Stimulated activated naive B cell treated with anti-CD40 and anti-IgM and Interleukin-4, amounts not matched to agents 10 μg/mL and 1 μg/mL and 100 μg/mL, for 72 hours (primary cell): ENCODE results near the gene TPBGL.
A peak's percentile ranks its signal among the peaks of the same experiment; 100 is the strongest.

ENCODE experiments used
- ATAC-seq, 2 donors: fragments of 150-1000 bp; cut with Tn5 transposase; replicated peaks; 2 replicates each; pipeline ENCODE4 v1.10.0; 2021; ENCODE audit warnings: moderate library complexity in 1 of 2
- DNase-seq: peaks from one replicate; pipeline ENCODE4 v3.0.0; 2021
- H3K27ac Mint-ChIP-seq: one replicate; pipeline ENCODE4 v1.8.0; 2022; ENCODE audit warnings: mild to moderate bottlenecking, mixed read lengths
- H3K27me3 Mint-ChIP-seq, 2 donors: one replicate each; pipeline ENCODE4 v1.8.0; 2022; ENCODE audit warnings: mixed read lengths in 2 of 2
- H3K36me3 Mint-ChIP-seq, 2 donors: one replicate each; pipeline ENCODE4 v1.8.0; 2022; ENCODE audit warnings: mixed read lengths in 2 of 2, mild to moderate bottlenecking in 1 of 2
- H3K4me1 Mint-ChIP-seq, 2 donors: one replicate each; pipeline ENCODE4 v1.8.0; 2022; ENCODE audit warnings: mixed read lengths in 2 of 2, mild to moderate bottlenecking in 1 of 2
- H3K4me3 Mint-ChIP-seq, 2 donors: one replicate each; pipeline ENCODE4 v1.8.0; 2022; ENCODE audit warnings: mild to moderate bottlenecking in 2 of 2, mixed read lengths in 2 of 2, moderate library complexity in 1 of 2
- H3K9me3 Mint-ChIP-seq, 2 donors: one replicate each; pipeline ENCODE4 v1.8.0; 2022; ENCODE audit warnings: mixed read lengths in 2 of 2, mild to moderate bottlenecking in 1 of 2

TPBGL gene

DNA sequence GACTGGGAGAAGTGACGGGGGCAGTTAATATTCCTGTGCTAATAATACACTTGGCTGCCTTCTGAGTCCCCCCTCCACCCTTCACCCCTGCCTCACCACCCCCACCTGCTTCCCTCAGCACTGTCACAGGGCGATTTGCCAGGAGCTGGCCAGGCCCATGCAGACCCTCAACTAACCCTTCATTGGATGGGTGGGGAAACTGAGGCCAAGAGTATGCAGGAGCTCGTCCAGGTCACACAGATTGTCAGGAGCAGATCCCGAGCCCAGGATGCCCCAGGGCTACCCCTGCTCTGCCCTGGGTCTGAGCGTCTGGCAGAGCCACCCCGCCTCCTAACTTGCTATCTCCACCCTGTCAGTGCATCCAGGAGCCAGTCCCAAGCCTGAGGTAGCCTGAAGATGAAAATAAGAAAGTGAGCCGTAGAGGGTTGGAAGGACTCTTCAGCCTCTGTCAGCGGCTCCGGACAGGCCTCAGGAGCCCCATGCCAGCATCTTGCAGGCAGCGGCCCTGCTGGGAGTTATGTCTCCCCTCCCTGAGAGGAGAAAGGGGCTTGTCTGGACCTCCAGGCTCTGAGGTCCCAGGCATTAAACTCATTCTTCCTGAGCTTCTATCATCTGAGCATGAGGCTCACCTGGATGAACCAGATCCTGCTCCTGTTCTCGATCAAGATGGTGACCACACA, 6.2 kb downstream of the TPBGL start:
- no peaks in the 10 kb centered on the region for H3K36me3 Mint-ChIP-seq
- ATAC-seq (no peak), DNase-seq (no peak)
- no peaks in the 10 kb centered on the region for H3K9me3 Mint-ChIP-seq
- no peak overlapping the region for H3K4me3 Mint-ChIP-seq
- H3K4me1 Mint-ChIP-seq: peaks cover 10 to 12% of the 10 kb centered on the region in 2 donors
- H3K27ac Mint-ChIP-seq: no peak overlapping the region
- H3K27me3 Mint-ChIP-seq: peaks cover 52 to 63% of the 10 kb centered on the region in 2 donors

DNA sequence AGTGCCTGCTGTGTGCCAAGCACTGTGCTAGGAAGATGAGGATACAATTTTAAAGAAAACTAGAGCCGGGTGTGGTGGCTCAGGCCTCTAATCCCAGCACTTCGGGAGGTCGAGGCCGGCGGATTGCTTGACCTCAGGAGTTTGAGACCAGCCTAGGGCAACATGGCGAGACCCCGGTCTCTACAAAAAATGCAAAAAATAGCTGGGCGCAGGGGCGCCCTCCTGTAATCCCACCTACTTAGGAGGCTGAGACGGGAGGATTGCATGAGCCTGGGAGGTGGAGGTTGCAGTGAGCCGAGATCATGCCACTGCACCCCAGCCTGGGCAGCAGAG, 8.3 kb downstream of the TPBGL start:
- ATAC-seq (no peak), DNase-seq (no peak)
- Mint-ChIP-seq H3K36me3 (no peaks in the 10 kb centered on the region), H3K27ac (no peak overlapping the region), H3K4me3 (no peak overlapping the region), H3K4me1 (peaks cover 0 to 3% of the 10 kb centered on the region in 2 donors), H3K27me3 (peaks cover 34 to 48% of the 10 kb centered on the region in 2 donors), H3K9me3 (peaks cover 2 to 3% of the 10 kb centered on the region in 2 donors)

DNA sequence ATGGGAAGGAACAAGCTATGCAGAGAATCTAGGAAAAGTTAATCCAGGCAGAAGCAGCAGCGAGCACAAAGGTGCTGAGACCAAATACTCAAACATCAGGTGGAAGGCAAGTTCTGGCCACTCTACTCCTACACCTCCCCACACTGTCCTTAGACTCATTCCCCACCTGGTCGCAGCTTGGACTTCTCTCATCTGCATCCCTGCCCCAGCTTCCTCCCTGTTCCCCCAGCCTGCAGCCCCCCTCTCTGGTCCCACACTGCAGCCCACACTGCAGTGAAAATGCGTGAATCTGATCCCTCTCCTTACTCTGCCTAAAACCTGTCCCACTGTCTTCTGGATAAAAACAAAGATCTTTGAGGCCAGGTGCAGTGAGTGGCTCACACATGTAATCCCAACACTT, 9.1 kb downstream of the TPBGL start:
- ATAC-seq (no peak), DNase-seq (no peak)
- Mint-ChIP-seq H3K27me3 (peaks cover 30 to 39% of the 10 kb centered on the region in 2 donors), H3K9me3 (peaks cover 2 to 3% of the 10 kb centered on the region in 2 donors), H3K36me3 (no peaks in the 10 kb centered on the region), H3K27ac (no peak overlapping the region), H3K4me1 (peaks cover 0 to 3% of the 10 kb centered on the region in 2 donors), H3K4me3 (no peak overlapping the region)

DNA sequence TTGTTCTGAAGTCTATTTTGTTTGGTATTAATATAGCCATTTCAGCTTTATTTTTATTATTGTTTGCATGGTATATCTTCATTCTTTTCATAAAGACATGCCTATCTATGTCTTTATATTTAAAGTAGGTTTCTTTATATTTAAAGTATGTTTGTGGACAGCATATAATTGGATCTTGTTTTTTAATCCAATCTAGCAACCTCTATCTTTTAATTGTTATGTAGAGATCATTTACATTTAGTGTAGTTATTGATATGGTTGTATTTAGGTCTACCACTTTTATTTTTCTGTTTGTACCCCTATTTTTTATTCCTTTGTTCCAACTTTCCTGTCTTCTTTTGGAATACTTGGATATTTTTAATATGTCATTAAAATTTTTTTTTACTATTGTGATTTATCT, 13.8 kb downstream of the TPBGL start:
- H3K27ac Mint-ChIP-seq: no peak overlapping the region
- ATAC-seq (no peak), DNase-seq (no peak)
- peaks cover 25 to 34% of the 10 kb centered on the region in 2 donors for H3K27me3 Mint-ChIP-seq
- no peak overlapping the region for H3K4me3 Mint-ChIP-seq
- no peaks in the 10 kb centered on the region for H3K36me3 Mint-ChIP-seq
- no peaks in the 10 kb centered on the region for H3K4me1 Mint-ChIP-seq
- H3K9me3 Mint-ChIP-seq: peaks cover 2 to 3% of the 10 kb centered on the region in 2 donors

DNA sequence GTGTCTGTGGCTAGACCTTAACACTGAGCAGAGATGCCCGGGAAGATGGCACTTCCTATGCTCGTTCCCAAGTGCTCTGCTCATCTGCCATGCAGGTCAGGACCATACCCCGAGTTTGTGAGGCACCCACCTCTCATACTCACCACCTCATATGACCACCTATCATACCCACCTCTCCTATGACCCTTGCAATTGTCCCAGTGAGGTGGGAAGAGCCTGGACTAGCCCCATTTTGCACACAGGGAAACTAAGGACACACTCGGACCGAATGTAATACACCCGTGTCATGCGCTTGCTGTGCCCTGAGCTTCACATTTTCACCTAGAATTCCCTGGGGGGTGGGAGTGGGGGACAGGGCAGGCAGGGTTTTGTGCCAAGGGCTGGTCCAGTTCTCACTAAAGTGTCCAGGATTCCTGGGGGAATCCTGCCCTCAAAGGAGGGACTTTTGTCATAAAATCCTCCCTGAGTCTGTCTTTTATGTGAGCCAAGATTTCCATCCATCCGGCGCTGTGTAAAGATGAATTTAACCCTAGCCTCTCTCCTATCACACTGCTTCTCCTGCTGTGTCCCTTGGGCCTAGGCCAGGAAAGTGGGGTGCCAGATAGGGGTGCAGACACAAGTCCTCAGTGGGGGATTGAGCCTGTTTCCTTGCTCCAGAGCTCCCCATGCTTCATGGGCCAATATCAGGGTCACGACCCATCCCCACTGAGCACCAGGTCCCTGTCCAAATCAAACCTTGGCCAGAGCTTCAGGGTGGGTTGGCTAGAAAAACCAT, 20.0 kb downstream of the TPBGL start:
- H3K4me1 Mint-ChIP-seq: peaks cover 19 to 30% of the 10 kb centered on the region in 2 donors
- ATAC-seq (no peak), DNase-seq (no peak)
- H3K27me3 Mint-ChIP-seq: peaks cover 11 to 28% of the 10 kb centered on the region in 2 donors
- H3K36me3 Mint-ChIP-seq: no peaks in the 10 kb centered on the region
- no peak overlapping the region for H3K4me3 Mint-ChIP-seq
- no peak overlapping the region for H3K27ac Mint-ChIP-seq
- H3K9me3 Mint-ChIP-seq: no peaks in the 10 kb centered on the region

DNA sequence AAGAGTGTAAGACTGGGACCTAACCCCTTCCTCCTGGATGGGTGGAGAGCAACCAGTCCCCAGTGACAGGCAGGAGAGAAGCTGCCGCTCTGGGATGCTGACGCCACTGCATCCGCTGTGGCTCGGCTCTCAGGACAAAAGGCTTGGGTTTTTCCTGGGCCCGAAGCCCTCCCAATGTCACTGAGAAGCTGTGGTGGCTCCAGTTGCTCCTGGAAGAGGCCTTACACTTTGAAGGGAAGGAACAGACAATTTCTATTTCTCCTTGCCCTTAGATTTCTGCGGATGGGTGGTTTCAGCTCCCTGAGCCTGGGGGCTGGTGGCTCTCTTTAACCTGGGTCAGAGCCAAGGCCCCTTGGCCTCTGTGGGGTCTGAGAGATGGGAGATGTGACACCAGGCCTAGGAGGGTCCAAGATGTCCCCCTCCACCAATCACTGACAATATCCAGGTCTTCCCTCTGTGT, 21.4 kb downstream of the TPBGL start:
- Mint-ChIP-seq H3K36me3 (no peaks in the 10 kb centered on the region), H3K27ac (no peak overlapping the region), H3K4me1 (peaks cover 27 to 35% of the 10 kb centered on the region in 2 donors), H3K4me3 (no peak overlapping the region), H3K9me3 (no peaks in the 10 kb centered on the region), H3K27me3 (peaks cover 11 to 19% of the 10 kb centered on the region in 2 donors)
- ATAC-seq (no peak), DNase-seq (no peak)

DNA sequence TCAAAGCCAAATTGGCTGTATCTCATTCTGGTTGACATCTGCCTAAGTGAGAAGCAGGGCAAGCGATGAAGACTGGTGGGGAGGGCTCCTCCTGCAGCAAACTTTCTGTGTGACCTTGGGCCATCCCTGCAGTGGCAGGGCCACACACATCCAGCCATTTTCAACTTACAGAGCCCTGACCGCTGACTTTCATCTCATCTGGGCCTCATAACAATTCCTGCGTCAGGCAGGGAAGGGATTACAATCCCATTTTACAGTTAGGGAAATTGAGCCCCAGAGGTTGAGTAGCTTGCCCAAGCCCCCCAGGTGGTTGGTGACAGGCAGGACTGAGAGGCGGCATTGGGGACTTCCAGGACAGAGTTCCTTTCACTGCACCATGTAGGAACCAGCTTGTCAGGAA, 21.9 kb downstream of the TPBGL start:
- no peak overlapping the region for H3K27ac Mint-ChIP-seq
- H3K4me1 Mint-ChIP-seq: peaks cover 27 to 35% of the 10 kb centered on the region in 2 donors
- H3K9me3 Mint-ChIP-seq: no peaks in the 10 kb centered on the region
- H3K36me3 Mint-ChIP-seq: no peaks in the 10 kb centered on the region
- no peak for ATAC-seq
- peaks cover 7 to 14% of the 10 kb centered on the region in 2 donors for H3K27me3 Mint-ChIP-seq
- DNase-seq: no peak
- no peak overlapping the region for H3K4me3 Mint-ChIP-seq

DNA sequence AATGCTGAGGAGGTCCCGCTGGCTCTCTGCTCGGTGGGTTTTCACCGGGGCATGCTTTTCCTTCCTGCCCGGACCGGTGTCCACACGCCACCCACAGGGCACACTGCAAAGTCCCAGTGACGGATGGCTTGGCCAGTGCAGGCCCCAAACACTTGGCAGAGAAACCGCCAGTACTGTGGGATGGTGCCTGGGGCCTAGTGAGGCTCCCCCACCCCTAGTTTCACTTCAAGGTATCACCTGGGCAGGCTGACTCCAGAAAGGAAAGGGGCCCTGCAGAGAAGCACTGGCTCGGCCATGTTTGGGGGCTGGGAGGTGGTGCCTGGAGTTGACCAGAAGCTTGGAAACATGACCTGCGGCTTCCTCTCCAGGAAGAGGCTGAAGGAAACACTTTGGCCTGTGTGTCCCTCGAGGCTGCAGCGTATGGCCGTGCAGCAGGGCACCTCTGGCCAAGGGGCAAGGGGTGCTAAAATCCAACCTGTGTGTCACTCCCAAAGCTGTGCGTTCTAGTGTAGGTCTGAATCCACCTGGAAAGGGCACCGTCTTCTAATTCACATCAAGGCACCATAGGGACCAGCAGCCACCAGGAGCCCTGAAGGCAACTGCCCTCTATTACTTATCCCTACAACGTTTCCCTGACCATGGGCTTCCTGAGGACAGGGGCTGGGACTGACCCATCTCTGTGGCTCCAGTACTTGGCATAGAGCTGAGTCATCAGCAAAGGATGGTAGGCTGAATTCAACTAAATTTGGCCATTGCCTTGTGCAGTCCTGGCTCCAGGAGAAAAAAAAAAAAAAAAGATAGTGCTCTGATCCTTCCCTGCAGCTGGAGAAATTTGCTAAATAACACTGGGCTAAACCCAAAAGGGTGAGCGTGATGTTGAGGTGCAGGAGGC, 22.6 kb downstream of the TPBGL start:
- peaks cover 0 to 6% of the 10 kb centered on the region in 2 donors for H3K27me3 Mint-ChIP-seq
- no peak overlapping the region for H3K4me3 Mint-ChIP-seq
- no peaks in the 10 kb centered on the region for H3K9me3 Mint-ChIP-seq
- ATAC-seq (no peak), DNase-seq (no peak)
- H3K27ac Mint-ChIP-seq: no peak overlapping the region
- peaks cover 27 to 35% of the 10 kb centered on the region in 2 donors for H3K4me1 Mint-ChIP-seq
- H3K36me3 Mint-ChIP-seq: no peaks in the 10 kb centered on the region

DNA sequence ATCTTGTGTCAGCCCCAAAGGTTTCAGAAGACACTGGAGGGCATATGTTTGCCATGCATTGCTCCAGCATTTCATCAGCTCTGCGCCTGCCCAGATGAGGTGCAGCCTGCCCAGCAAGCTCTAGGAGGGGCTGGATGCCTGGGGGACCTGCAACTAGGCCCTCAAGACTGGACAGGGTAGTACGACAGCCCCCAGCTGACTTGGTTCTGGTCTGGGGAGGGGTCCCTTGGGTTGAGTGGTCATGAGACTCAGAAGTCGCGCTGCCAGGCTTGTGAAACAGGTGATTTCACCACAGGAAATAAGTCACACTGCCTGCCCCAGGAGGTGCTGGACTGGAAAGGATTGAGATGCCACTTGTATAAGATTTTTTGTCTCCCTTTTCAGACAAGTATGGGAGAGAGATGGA, 23.4 kb downstream of the TPBGL start:
- peak; percentile 46 to 70 for ATAC-seq
- Mint-ChIP-seq H3K4me3 (no peak overlapping the region), H3K36me3 (no peaks in the 10 kb centered on the region), H3K9me3 (no peaks in the 10 kb centered on the region), H3K27ac (no peak overlapping the region), H3K4me1 (peaks cover 27 to 35% of the 10 kb centered on the region in 2 donors), H3K27me3 (peaks cover 0 to 6% of the 10 kb centered on the region in 2 donors)
- no peak for DNase-seq

DNA sequence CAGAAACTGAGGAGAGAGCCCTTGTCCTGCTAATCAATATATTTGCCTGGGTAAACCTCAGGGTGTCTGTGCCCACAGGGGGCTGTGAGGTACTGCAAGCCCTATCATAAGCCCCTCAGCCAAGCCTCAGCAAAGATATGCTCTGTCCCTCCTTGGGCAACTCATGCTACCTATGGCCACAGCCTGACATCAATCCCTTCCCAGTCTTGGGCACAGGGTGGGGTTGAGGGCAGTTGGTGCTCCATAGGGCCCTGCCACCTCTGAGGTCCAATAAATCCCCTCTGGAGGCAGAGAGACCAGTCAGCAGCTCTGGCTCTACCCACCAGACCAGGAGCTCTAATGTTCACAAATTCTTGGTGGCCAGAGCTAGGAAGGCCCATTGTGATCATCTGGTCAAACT, 23.8 kb downstream of the TPBGL start:
- no peaks in the 10 kb centered on the region for H3K9me3 Mint-ChIP-seq
- no peaks in the 10 kb centered on the region for H3K36me3 Mint-ChIP-seq
- H3K27ac Mint-ChIP-seq: no peak overlapping the region
- peaks cover 0 to 5% of the 10 kb centered on the region in 2 donors for H3K27me3 Mint-ChIP-seq
- peaks cover 27 to 35% of the 10 kb centered on the region in 2 donors for H3K4me1 Mint-ChIP-seq
- DNase-seq (no peak), ATAC-seq (peak in 1 of 2 donors; percentile 14)
- no peak overlapping the region for H3K4me3 Mint-ChIP-seq

DNA sequence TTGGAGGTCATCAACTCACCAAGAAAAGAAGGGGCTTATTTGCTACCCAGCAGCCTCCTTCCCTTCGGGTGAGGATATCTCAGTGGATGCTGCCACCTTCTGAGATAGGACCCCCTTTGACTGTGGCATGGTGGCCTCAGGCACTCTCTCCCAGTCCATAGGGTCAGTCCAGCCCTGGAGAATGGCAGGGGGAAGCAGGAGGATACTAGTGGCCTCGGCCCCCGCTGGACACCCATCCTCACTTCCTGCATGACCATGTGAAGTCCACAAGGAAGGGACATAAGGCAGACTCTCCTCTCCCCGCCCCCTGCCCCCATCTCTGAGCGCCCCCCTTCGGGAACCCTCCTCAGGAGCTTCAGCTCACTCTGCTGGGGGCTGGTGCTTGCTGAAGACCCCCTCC, 24.4 kb downstream of the TPBGL start:
- Mint-ChIP-seq H3K4me3 (no peak overlapping the region), H3K27me3 (no peaks in the 10 kb centered on the region), H3K27ac (no peak overlapping the region), H3K9me3 (no peaks in the 10 kb centered on the region), H3K36me3 (no peaks in the 10 kb centered on the region), H3K4me1 (peaks cover 27 to 35% of the 10 kb centered on the region in 2 donors)
- no peak for ATAC-seq
- DNase-seq: no peak

DNA sequence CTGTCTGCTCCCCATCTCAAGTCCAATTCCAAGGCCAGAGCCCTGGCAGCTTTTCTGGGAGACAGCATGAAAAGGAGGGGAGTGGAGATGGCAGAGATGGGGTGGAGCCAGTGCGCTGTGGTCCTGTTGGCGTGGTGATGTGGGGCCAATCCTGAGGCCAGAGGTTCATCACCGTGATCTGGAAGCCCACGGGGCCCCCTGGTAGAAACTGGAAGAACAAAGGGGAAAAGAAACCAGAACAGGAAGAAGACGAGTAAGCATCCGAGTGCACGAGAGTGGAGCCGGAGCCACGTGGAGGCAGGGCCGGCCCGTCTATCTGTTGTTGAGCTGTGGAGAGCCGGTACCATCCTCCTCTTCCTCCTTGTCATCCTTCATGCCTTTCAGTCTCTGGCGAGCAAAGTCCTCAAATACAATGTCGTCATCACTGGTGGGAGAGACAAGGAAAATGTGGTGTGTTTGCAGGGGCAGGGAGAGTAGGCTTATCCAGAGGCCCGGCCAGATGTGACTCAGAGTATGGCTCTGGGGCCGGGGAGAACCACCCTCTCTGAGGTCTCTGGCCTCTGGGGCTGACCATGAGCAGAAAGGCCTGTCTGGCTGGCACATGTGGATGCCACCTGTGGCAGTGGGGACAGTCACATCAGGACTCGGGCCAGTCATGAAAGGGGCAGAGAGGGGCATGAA, 25.4 kb downstream of the TPBGL start:
- H3K36me3 Mint-ChIP-seq: no peaks in the 10 kb centered on the region
- H3K4me3 Mint-ChIP-seq: no peak overlapping the region

DNA sequence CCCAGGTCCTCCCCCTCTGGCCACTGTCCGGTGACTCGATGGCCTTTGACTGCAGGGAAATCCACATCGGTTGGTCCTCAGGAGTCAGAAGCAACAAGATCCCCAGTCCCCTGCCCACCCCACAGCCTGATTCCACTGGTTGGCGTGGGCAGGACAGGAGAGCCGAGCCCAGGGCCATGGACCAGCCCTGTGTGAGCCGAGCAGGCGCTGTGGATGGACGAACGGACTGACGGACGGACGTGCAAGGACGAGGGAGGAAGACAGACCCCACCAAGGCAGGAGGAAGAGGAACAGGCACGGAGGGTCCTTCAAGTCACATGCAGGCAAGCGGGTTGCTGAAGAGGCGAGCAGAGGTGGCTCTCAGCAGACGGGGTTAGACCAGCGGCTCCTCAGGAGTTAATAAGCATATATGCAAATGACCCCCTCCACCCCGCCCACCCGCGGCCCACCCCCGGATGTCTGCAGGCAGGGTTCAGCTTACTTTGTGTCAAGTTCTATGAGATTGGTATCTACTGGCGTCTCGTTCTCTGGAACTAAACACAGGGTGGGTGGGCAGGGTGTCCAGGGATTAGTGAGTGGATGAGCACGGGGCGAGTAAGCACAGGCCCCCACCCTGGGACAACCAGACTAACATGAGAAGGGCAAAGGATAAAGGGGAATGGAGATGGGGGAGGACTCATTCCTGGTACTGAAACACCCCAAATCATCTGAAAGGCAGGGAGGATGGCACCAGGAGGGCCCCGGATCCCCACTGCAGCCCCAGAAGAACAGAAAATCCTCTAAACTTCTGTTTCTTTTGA, 26.8 kb downstream of the TPBGL start:
- no peaks in the 10 kb centered on the region for H3K27me3 Mint-ChIP-seq
- H3K9me3 Mint-ChIP-seq: no peaks in the 10 kb centered on the region
- H3K4me1 Mint-ChIP-seq: peaks cover 23 to 26% of the 10 kb centered on the region in 2 donors
- no peak for DNase-seq
- H3K27ac Mint-ChIP-seq: no peak overlapping the region
- no peak for ATAC-seq
- H3K36me3 Mint-ChIP-seq: no peaks in the 10 kb centered on the region
- H3K4me3 Mint-ChIP-seq: no peak overlapping the region

More for the DNA sequence above, 25.4 kb downstream of the TPBGL start:
- Mint-ChIP-seq H3K4me1 (peaks cover 25 to 32% of the 10 kb centered on the region in 2 donors), H3K27ac (no peak overlapping the region), H3K27me3 (no peaks in the 10 kb centered on the region), H3K9me3 (no peaks in the 10 kb centered on the region)
- ATAC-seq (no peak), DNase-seq (no peak)
